ENCODE data around the gene RYR2. TPM values are rescaled to one million over a fixed set of nuclear protein-coding genes. Genes with fewer than 3 reads are reported as not detected.

Gene RYR2
- polyA plus RNA-seq, 1 experiment = not detected

GRCh38 chr1:237104096-237104495, 62.1 kb downstream of the RYR2 start:
- DNase-seq (ENCODE audit: low read depth) = no peak
- POLR2A ChIA-PET = no interaction called here
- H3K4me3 ChIP-seq (ENCODE audit: low read depth, low read length) = no peak overlapping the region
- H3K36me3 ChIP-seq (ENCODE audit: control insufficient read depth, insufficient read depth, low read length) = no peaks in the 10 kb centered on the region
- no peaks in the 10 kb centered on the region for H3K27me3 ChIP-seq (ENCODE audit: control insufficient read depth, insufficient read depth, low read length)
- CTCF ChIA-PET = no interaction called here
- TF ChIP-seq CTCF (IDR thresholded peaks at IDR 0.05; ENCODE audit: insufficient read depth, low read depth, low read length) = no peak

GRCh38 chr1:237105826-237106225, 63.8 kb downstream of the RYR2 start:
- Histone ChIP-seq H3K4me3 (ENCODE audit: low read depth, low read length) (no peak overlapping the region), H3K27me3 (ENCODE audit: control insufficient read depth, insufficient read depth, low read length) (no peaks in the 10 kb centered on the region), H3K36me3 (ENCODE audit: control insufficient read depth, insufficient read depth, low read length) (no peaks in the 10 kb centered on the region)
- ChIA-PET CTCF (no interaction called here), POLR2A (no interaction called here)
- DNase-seq (ENCODE audit: low read depth) = no peak
- no peak for TF ChIP-seq CTCF (IDR thresholded peaks at IDR 0.05; ENCODE audit: insufficient read depth, low read depth, low read length)

- no peak for TF ChIP-seq CTCF (IDR thresholded peaks at IDR 0.05; ENCODE audit: insufficient read depth, low read depth, low read length)
- ChIA-PET CTCF (no interaction called here), POLR2A (no interaction called here)
- Histone ChIP-seq H3K27me3 (ENCODE audit: control insufficient read depth, insufficient read depth, low read length) (no peaks in the 10 kb centered on the region), H3K4me3 (ENCODE audit: low read depth, low read length) (no peak overlapping the region), H3K36me3 (ENCODE audit: control insufficient read depth, insufficient read depth, low read length) (no peaks in the 10 kb centered on the region)
- DNase-seq (ENCODE audit: low read depth) = no peak
Measured at GRCh38 chr1:237108297-237109040, 66.5 kb downstream of the RYR2 start.

- ChIA-PET CTCF (no interaction called here), POLR2A (no interaction called here)
- TF ChIP-seq CTCF (IDR thresholded peaks at IDR 0.05; ENCODE audit: insufficient read depth, low read depth, low read length) = no peak
- no peak for DNase-seq (ENCODE audit: low read depth)
- H3K27me3 ChIP-seq (ENCODE audit: control insufficient read depth, insufficient read depth, low read length) = no peaks in the 10 kb centered on the region
- H3K4me3 ChIP-seq (ENCODE audit: low read depth, low read length) = no peak overlapping the region
- no peaks in the 10 kb centered on the region for H3K36me3 ChIP-seq (ENCODE audit: control insufficient read depth, insufficient read depth, low read length)
Measured at GRCh38 chr1:237111807-237112206, 69.8 kb downstream of the RYR2 start.

GRCh38 chr1:237112663-237113062, 70.7 kb downstream of the RYR2 start:
- Histone ChIP-seq H3K36me3 (ENCODE audit: control insufficient read depth, insufficient read depth, low read length) (no peaks in the 10 kb centered on the region), H3K4me3 (ENCODE audit: low read depth, low read length) (no peak overlapping the region), H3K27me3 (ENCODE audit: control insufficient read depth, insufficient read depth, low read length) (no peaks in the 10 kb centered on the region)
- TF ChIP-seq CTCF (IDR thresholded peaks at IDR 0.05; ENCODE audit: insufficient read depth, low read depth, low read length) = no peak
- CTCF ChIA-PET = no interaction called here
- no peak for DNase-seq (ENCODE audit: low read depth)
- POLR2A ChIA-PET = no interaction called here

Data from BJ (cell line).